GM18505 (cell line): Measurements from ENCODE around the gene AAGAB.

Source experiments
- ATAC-seq: cut with Tn5 transposase; IDR thresholded peaks from one replicate; pipeline ENCODE4 v1.9.1; 2021; ENCODE audit not compliant: unreplicated experiment
- POLR2A ChIP-seq: IDR thresholded peaks from 4 replicates; pipeline ENCODE4 v1.6.1; 2011; ENCODE audit warnings: borderline replicate concordance; ENCODE audit not compliant: insufficient read depth, insufficient read length; ENCODE audit errors: extremely low read depth

AAGAB gene

GRCh38 chr15:67173786-67174185 lies 80.7 kb downstream of the AAGAB start:
- no peak for TF ChIP-seq POLR2A
- ATAC-seq = no peak

GRCh38 chr15:67173005-67173404 lies 81.5 kb downstream of the AAGAB start:
- TF ChIP-seq POLR2A = no peak
- no peak for ATAC-seq

GRCh38 chr15:67172172-67172571 lies 82.3 kb downstream of the AAGAB start:
- TF ChIP-seq POLR2A = no peak
- no peak for ATAC-seq

- ATAC-seq = no peak
- TF ChIP-seq POLR2A = no peak
Observed at GRCh38 chr15:67171471-67171870, 83.0 kb downstream of the AAGAB start.

- no peak for TF ChIP-seq POLR2A
- ATAC-seq = no peak
Observed at GRCh38 chr15:67170143-67170925, 84.1 kb downstream of the AAGAB start.

GRCh38 chr15:67168694-67169093 lies 85.8 kb downstream of the AAGAB start:
- ATAC-seq = no peak
- no peak for TF ChIP-seq POLR2A

- TF ChIP-seq POLR2A = no peak
- no peak for ATAC-seq
Observed at GRCh38 chr15:67167091-67167490, 87.4 kb downstream of the AAGAB start.

- no peak for ATAC-seq
- no peak for TF ChIP-seq POLR2A
Observed at GRCh38 chr15:67166280-67167009, 88.0 kb downstream of the AAGAB start.

- ATAC-seq = no peak
Observed at GRCh38 chr15:67165254-67166253, 88.9 kb downstream of the AAGAB start.

GRCh38 chr15:67164811-67165253 lies 89.6 kb downstream of the AAGAB start:
- ATAC-seq = no peak
- TF ChIP-seq POLR2A = no peak

More at GRCh38 chr15:67165254-67166253, 88.9 kb downstream of the AAGAB start:
- no peak for TF ChIP-seq POLR2A

GRCh38 chr15:67164401-67164791 lies 90.1 kb downstream of the AAGAB start:
- TF ChIP-seq POLR2A = no peak
- no peak for ATAC-seq

- ATAC-seq = no peak
- TF ChIP-seq POLR2A = no peak
Observed at GRCh38 chr15:67163180-67163579, 91.3 kb downstream of the AAGAB start.

- TF ChIP-seq POLR2A = no peak
- no peak for ATAC-seq
Observed at GRCh38 chr15:67161881-67162280, 92.6 kb downstream of the AAGAB start.
